Colonic mucosa (tissue), 4 donors: ENCODE results near the gene NYAP1. TPM values are rescaled to one million over a fixed set of nuclear protein-coding genes. Genes with fewer than 3 reads are reported as not detected.
"Not testable (repeated sequence)": the region's sequence is repeated elsewhere in the genome, so short reads cannot be mapped to it uniquely, and the experiment has no call there.

Experiments used
- DNase-seq: peaks from one replicate; pipeline ENCODE4 v3.0.0-alpha.2; 2020
- H3K27ac ChIP-seq: fragments of 200-600 bp; one replicate; pipeline ENCODE4 v1.8.0; 2021
- H3K27me3 ChIP-seq: fragments of 200-600 bp; one replicate; pipeline ENCODE4 v1.8.0; 2021
- H3K36me3 ChIP-seq: fragments of 200-600 bp; one replicate; pipeline ENCODE4 v1.8.0; 2021
- H3K4me1 ChIP-seq: fragments of 200-600 bp; one replicate; pipeline ENCODE4 v1.8.0; 2021; ENCODE audit warnings: mild to moderate bottlenecking
- H3K4me3 ChIP-seq: fragments of 200-600 bp; one replicate; pipeline ENCODE4 v1.8.0; 2021
- H3K9ac ChIP-seq, 2 donors: one replicate each; pipeline ENCODE4 v1.7.0; 2013; ENCODE audit warnings: control low read depth in 2 of 2, low read depth in 2 of 2, low read length in 2 of 2
- H3K9me3 ChIP-seq: fragments of 200-600 bp; one replicate; pipeline ENCODE4 v1.8.0; 2021
- intact Hi-C: fragments of 100-400 bp; cut with DNase I; formaldehyde crosslinking; loops from one replicate; pipeline ENCODE4 v1.14.1; 2022
- total RNA-seq, 2 donors: library from RNA; stranded (reverse); fragmentation: NEBNext Ultra II Directional in 1 of 2; extraction: Animal tissue kit (Norgen Biotek cat#: 25700) in 1 of 2; gene quantifications; one replicate each; pipeline ENCODE4 v1.2.1, GENCODE V29; 2021
- TF ChIP-seq, protein P1 (sequence below): fragments of 200-600 bp; IDR thresholded peaks from one replicate; pipeline ENCODE4 v1.8.0; 2022; ENCODE audit warnings: antibody characterized with exemption, mild to moderate bottlenecking
- donor health status: healthy.
- donor health status: DM: no; HTN: no; CAD: no.
- donor health status: DM: no; HTN: no; CAD: no.

The NYAP1 gene
- total RNA-seq, 2 donors from 2014 or later = 0.44 to 0.69 TPM

GRCh38 chr7:100538348-100538653 lies 54.6 kb downstream of the NYAP1 start:
- peak overlapping the region; percentile 7 for H3K27ac ChIP-seq
- no peaks in the 10 kb centered on the region for H3K9me3 ChIP-seq
- H3K9ac ChIP-seq = peak overlapping the region in 1 of 2 donors; percentile 35
- peaks cover 10% of the 10 kb centered on the region for H3K4me1 ChIP-seq
- peak overlapping the region; percentile 23 for H3K4me3 ChIP-seq
- H3K27me3 ChIP-seq = no peaks in the 10 kb centered on the region
- intact Hi-C loops = no loop called here
- TF ChIP-seq, protein P1, sequence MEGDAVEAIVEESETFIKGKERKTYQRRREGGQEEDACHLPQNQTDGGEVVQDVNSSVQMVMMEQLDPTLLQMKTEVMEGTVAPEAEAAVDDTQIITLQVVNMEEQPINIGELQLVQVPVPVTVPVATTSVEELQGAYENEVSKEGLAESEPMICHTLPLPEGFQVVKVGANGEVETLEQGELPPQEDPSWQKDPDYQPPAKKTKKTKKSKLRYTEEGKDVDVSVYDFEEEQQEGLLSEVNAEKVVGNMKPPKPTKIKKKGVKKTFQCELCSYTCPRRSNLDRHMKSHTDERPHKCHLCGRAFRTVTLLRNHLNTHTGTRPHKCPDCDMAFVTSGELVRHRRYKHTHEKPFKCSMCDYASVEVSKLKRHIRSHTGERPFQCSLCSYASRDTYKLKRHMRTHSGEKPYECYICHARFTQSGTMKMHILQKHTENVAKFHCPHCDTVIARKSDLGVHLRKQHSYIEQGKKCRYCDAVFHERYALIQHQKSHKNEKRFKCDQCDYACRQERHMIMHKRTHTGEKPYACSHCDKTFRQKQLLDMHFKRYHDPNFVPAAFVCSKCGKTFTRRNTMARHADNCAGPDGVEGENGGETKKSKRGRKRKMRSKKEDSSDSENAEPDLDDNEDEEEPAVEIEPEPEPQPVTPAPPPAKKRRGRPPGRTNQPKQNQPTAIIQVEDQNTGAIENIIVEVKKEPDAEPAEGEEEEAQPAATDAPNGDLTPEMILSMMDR = no peak
- H3K36me3 ChIP-seq = no peaks in the 10 kb centered on the region
- DNase-seq = no peak

DNA sequence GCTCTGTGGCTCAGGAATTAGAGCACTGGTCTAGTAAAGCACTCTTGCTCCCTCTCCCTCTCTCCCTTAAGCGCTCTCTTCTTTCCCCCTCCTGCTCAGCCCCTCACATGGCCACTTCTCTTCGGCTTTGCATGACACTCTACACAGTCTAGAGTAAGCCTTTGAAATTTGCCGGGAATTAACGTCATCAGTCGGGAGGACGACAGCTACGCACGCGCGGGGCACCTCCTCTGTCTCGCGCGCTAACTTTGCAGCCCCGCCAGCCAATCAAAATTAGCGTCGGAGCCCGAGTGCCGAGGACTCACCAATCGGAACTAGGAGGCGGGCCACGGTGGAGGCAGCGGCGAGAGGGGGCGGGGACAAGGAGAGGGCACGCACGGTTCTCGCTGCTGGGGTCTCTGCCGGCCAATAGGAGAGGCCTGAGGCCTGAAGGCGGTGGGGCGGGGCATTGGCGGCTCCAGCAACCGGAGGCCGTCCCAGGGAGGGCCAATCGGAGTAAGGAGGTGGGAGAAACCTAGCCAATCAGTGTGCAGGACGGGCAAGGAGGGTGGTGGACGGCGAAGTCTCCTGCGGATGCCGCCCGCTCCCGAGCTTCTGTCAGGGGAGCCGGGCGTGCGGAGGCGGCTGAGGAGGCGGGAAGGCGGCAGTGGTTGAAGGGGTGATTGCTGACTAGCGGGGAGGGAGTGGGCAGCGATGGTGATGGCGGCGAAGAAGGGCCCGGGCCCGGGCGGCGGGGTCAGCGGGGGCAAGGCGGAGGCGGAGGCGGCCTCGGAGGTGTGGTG lies 55.1 kb downstream of the NYAP1 start, which contains the start of gene AGFG2:
AGFG2 (plus strand) TSS at position 550 of the 782 bp plus-strand sequence; CDS start at position 694, 144 bp downstream.
- H3K36me3 ChIP-seq = no peaks in the 10 kb centered on the region
- peak; percentile 100 for DNase-seq
- peak within 1 kb of the TSS; percentile 39 for H3K27ac ChIP-seq
- intact Hi-C loops = no loop called here
- peak within 1 kb of the TSS; percentile 68 for H3K4me3 ChIP-seq
- TF ChIP-seq, protein P1 = no peak
- no peaks in the 10 kb centered on the region for H3K27me3 ChIP-seq
- peaks cover 10% of the 10 kb centered on the region for H3K4me1 ChIP-seq
- H3K9ac ChIP-seq = peak within 1 kb of the TSS; percentile 77 to 91
- no peaks in the 10 kb centered on the region for H3K9me3 ChIP-seq

DNA sequence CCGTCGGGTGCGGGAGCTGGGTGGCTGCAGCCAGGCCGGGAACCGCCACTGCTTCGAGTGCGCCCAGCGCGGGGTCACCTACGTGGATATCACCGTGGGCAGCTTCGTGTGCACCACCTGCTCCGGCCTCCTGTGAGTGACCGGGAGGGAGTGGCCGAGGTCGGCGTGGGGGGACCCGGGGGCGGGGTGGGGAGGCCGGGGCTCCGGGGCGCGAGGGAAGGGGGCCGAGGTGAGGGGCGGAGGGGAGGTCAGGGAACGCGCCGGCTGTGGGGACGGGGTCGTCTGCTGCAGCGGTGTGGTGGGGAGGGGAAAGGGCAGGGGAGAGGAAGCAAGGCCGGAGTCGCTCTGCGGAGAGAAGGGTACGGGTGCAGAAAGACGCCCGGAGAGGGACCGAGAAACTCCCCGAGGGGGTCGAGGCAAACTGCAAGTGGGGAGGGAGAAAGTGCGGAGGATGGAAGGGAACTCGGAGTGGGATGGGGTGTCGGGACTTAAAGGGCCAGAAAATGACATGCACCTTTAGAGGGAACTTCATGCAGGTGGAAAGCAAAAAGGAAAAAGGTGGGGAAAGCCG lies 55.8 kb downstream of the NYAP1 start:
- H3K27ac ChIP-seq = peak overlapping the region; percentile 39
- peak overlapping the region; percentile 68 for H3K4me3 ChIP-seq
- intact Hi-C loops = no loop called here
- TF ChIP-seq, protein P1 = no peak
- H3K9ac ChIP-seq = peak overlapping the region; percentile 77 to 91
- H3K36me3 ChIP-seq = no peaks in the 10 kb centered on the region
- DNase-seq = no peak
- no peaks in the 10 kb centered on the region for H3K9me3 ChIP-seq
- H3K27me3 ChIP-seq = no peaks in the 10 kb centered on the region
- H3K4me1 ChIP-seq = peaks cover 11% of the 10 kb centered on the region

DNA sequence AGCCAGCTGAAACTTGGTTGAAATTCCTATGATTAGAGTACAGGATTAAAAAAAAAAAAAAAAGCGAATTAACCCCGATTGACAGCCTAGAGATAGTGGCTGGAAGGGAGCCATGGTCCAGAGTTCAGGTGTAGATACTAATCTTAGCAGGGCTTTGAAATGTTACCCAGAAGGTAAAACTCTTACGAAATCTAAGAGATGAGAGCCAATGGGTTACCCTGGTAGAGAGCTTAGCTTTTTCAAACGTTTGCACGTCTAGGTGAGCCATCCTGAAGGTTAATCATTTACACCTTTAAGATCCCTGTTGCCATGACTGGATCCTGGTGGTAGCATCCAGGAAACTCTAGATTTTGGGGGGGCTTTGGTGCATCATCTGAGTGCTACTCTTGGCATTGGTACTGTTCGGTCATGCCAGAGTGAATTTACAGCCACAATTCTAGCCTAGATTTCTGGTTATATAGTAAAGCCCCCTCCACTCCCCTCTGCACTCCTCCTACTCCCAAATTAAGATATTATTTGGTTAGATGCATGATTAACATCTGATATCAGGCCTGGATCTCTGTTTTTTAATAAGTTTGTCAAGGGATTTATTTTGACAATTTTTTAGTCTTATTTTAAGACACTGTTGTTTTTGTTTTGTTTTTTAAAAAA lies 56.5 kb downstream of the NYAP1 start:
- H3K4me3 ChIP-seq = peak overlapping the region; percentile 68
- no peaks in the 10 kb centered on the region for H3K36me3 ChIP-seq
- peak overlapping the region in 1 of 2 donors; percentile 91 for H3K9ac ChIP-seq
- no peaks in the 10 kb centered on the region for H3K27me3 ChIP-seq
- no peaks in the 10 kb centered on the region for H3K9me3 ChIP-seq
- peaks cover 18% of the 10 kb centered on the region for H3K4me1 ChIP-seq
- peak overlapping the region; percentile 39 for H3K27ac ChIP-seq
- intact Hi-C loops = no loop called here
- peak; percentile 85 for DNase-seq
- TF ChIP-seq, protein P1 = no peak

DNA sequence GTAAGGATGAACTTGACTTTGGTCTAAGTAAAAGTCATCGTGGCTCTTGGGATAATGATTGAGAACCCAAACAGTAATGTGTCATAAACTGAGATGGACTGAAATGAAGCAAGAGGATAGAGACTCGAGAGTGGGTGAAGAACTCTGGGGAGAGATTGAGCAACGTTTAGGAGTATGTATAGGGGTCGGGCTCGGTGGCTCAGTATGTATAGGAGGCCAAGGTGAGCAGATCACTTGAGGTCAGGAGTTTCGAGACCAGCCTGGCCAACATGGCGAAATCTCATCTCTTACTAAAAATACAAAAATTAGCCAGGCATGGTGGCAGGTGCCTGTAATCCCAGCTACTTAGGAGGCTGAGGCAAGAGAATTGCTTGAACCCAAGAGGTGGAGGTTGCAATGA lies 57.6 kb downstream of the NYAP1 start:
- intact Hi-C loops, H3K4me3 ChIP-seq, DNase-seq, H3K9ac ChIP-seq, H3K27ac ChIP-seq, H3K9me3 ChIP-seq, H3K36me3 ChIP-seq, H3K27me3 ChIP-seq: not testable (repeated sequence)
- peaks cover 26% of the 10 kb centered on the region for H3K4me1 ChIP-seq
